Right kidney (tissue), 1 donor: Measurements from ENCODE around the gene NR1H4.
"Not testable (repeated sequence)": the region's sequence is repeated elsewhere in the genome, so short reads cannot be mapped to it uniquely, and the experiment has no call there.

Experiments used
- DNase-seq: peaks from one replicate; pipeline ENCODE4 v3.0.0-alpha.2; 2016

Gene NR1H4

GRCh38 chr12:100472325-100472724, 1.3 kb upstream of the NR1H4 start:
- no peak for DNase-seq

GRCh38 chr12:100473050-100473715, 483 bp upstream of the NR1H4 start:
- no peak for DNase-seq

- no peak for DNase-seq
Measured at GRCh38 chr12:100474617-100475016, 951 bp downstream of the NR1H4 start.

GRCh38 chr12:100476013-100476751, 2.5 kb downstream of the NR1H4 start:
- no peak for DNase-seq

- no peak for DNase-seq
Measured at GRCh38 chr12:100481021-100481420, 7.4 kb downstream of the NR1H4 start.

- no peak for DNase-seq
Measured at GRCh38 chr12:100484183-100484886, 10.7 kb downstream of the NR1H4 start.

GRCh38 chr12:100484891-100485471, 11.3 kb downstream of the NR1H4 start:
- DNase-seq = no peak

- no peak for DNase-seq
Measured at GRCh38 chr12:100485983-100486382, 12.3 kb downstream of the NR1H4 start.

- no peak for DNase-seq
Measured at GRCh38 chr12:100489251-100489820, 15.7 kb downstream of the NR1H4 start.

GRCh38 chr12:100490056-100490455, 16.4 kb downstream of the NR1H4 start:
- no peak for DNase-seq

- no peak for DNase-seq
Measured at GRCh38 chr12:100491104-100491503, 17.4 kb downstream of the NR1H4 start.

GRCh38 chr12:100493396-100494012, 19.8 kb downstream of the NR1H4 start:
- DNase-seq = no peak

GRCh38 chr12:100494026-100494425, 20.4 kb downstream of the NR1H4 start:
- no peak for DNase-seq

GRCh38 chr12:100494538-100494937, 20.9 kb downstream of the NR1H4 start:
- DNase-seq = no peak

- no peak for DNase-seq
Measured at GRCh38 chr12:100497105-100497795, 23.6 kb downstream of the NR1H4 start.

GRCh38 chr12:100498141-100498540, 24.5 kb downstream of the NR1H4 start:
- DNase-seq = no peak

GRCh38 chr12:100499416-100499815, 25.8 kb downstream of the NR1H4 start:
- DNase-seq = no peak

GRCh38 chr12:100502718-100503117, 29.1 kb downstream of the NR1H4 start:
- DNase-seq = not testable (repeated sequence)

- peak; percentile 14 for DNase-seq
Measured at GRCh38 chr12:100503228-100503628, 29.6 kb downstream of the NR1H4 start.

GRCh38 chr12:100504804-100505203, 31.1 kb downstream of the NR1H4 start:
- DNase-seq = no peak

- DNase-seq = no peak
Measured at GRCh38 chr12:100508751-100509150, 35.1 kb downstream of the NR1H4 start.

GRCh38 chr12:100512692-100513091, 39.0 kb downstream of the NR1H4 start:
- no peak for DNase-seq
